Esophagus muscularis mucosa (tissue), 4 donors: ENCODE measurements around the gene DYNC2LI1.

Experiments
- EP300 ChIP-seq: sonication (generic); formaldehyde crosslinking; IDR thresholded peaks from one replicate; pipeline ENCODE4 v1.6.1; 2017; ENCODE audit warnings: antibody characterized with exemption
- POLR2A ChIP-seq: fragments of 450-650 bp; IDR thresholded peaks from one replicate; pipeline ENCODE4 v1.6.1; 2017; ENCODE audit warnings: antibody characterized with exemption, moderate library complexity, mild to moderate bottlenecking, low read depth
- POLR2AphosphoS5 ChIP-seq, 2 donors: sonication (generic); formaldehyde crosslinking; IDR thresholded peaks; one replicate each; pipeline ENCODE4 v1.6.1; 2017; ENCODE audit warnings: antibody characterized with exemption in 2 of 2
- TF ChIP-seq, protein P1 (sequence below), 3 experiments: fragments of 200-600 bp in 2 of 3; fragments of 450-650 bp in 1 of 3; sonication (generic) in 2 of 3; IDR thresholded peaks; one replicate each; pipeline ENCODE4 v1.5.1; 2017 to 2019; ENCODE audit warnings: antibody characterized with exemption in 3 of 3, mild to moderate bottlenecking in 2 of 3, moderate library complexity in 1 of 3

DNA sequence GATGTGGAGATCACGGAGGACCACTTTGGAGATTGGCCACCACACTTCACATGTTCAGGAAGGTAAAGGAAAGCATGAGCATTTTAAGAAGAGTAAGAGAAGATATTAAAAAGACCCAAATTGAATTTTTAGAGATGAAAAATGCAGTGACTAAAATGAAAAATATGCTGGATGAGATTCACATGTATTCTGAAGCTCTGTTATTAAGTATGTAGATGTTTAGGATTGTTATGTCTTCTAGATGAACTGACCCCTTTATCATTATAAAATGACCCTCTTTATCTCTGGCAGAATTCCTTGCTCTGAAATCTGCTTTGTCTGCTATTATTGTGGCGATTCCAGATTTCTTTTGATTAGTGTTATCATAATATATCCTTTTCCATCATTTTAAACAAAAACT lies 36.0 kb upstream of the DYNC2LI1 start:
- TF ChIP-seq, protein P1, sequence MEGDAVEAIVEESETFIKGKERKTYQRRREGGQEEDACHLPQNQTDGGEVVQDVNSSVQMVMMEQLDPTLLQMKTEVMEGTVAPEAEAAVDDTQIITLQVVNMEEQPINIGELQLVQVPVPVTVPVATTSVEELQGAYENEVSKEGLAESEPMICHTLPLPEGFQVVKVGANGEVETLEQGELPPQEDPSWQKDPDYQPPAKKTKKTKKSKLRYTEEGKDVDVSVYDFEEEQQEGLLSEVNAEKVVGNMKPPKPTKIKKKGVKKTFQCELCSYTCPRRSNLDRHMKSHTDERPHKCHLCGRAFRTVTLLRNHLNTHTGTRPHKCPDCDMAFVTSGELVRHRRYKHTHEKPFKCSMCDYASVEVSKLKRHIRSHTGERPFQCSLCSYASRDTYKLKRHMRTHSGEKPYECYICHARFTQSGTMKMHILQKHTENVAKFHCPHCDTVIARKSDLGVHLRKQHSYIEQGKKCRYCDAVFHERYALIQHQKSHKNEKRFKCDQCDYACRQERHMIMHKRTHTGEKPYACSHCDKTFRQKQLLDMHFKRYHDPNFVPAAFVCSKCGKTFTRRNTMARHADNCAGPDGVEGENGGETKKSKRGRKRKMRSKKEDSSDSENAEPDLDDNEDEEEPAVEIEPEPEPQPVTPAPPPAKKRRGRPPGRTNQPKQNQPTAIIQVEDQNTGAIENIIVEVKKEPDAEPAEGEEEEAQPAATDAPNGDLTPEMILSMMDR (IDR thresholded peaks at IDR 0.05) = no peak
- TF ChIP-seq POLR2AphosphoS5 (IDR thresholded peaks at IDR 0.05) (no peak), POLR2A (no peak), EP300 (no peak)
